Measurements from ENCODE around the gene GUSB. TPM values are rescaled to one million over a fixed set of nuclear protein-coding genes. Genes with fewer than 3 reads are reported as not detected.

Gene GUSB
- total and polyA plus RNA-seq, 9 of the 15 experiments (the other 6 are each of a cell fraction or from before 2014, with no cell fraction given): 22.7 to 102 (median 60.1) TPM

GRCh38 chr7:65980478-65981250 is 1.3 kb downstream of the GUSB start (continued):
- TF ChIP-seq KDM1A (IDR thresholded peaks at IDR 0.05) (peak in 1 of 2 experiments; percentile 29; a peak in 1 of 4 replicates), PTBP1 (IDR thresholded peaks at IDR 0.05; ENCODE audit: low read depth, low read length) (no peak), RBFOX2 (IDR thresholded peaks at IDR 0.05; ENCODE audit: low read depth, low read length) (no peak), LEF1 (IDR thresholded peaks at IDR 0.05) (peak; percentile 49; the same call in 1 of the 2 replicates), PRPF4 (IDR thresholded peaks at IDR 0.05; ENCODE audit: insufficient read depth, low read depth, low read length, poor library complexity, severe bottlenecking) (no peak), ZNF639 (CRISPR knock-in tag; conservative IDR thresholded peaks at IDR 0.05 in 1 of 2, IDR thresholded peaks at IDR 0.05 in 1 of 2) (no peak), PYGO2 (tag; IDR thresholded peaks at IDR 0.05) (no peak), ZNF75A (CRISPR knock-in tag; IDR thresholded peaks at IDR 0.05) (no peak), ZNF766 (CRISPR knock-in tag; conservative IDR thresholded peaks at IDR 0.05) (no peak), JUND (IDR thresholded peaks at IDR 0.05; ENCODE audit: borderline replicate concordance, low read depth, low read length) (peak; percentile 67), JUND (tag; IDR thresholded peaks at IDR 0.05; ENCODE audit: borderline replicate concordance, low read depth, low read length) (peak; percentile 21; the same call in 1 of the 3 replicates), CREM (IDR thresholded peaks at IDR 0.05; ENCODE audit: low read depth) (peak; percentile 90), NFRKB (IDR thresholded peaks at IDR 0.05; ENCODE audit: low read depth) (0 out of 2 replicates have a peak, but pooled peaks have one; percentile 25), TCF3 (CRISPR knock-in tag; IDR thresholded peaks at IDR 0.05) (no peak), NFIC (IDR thresholded peaks at IDR 0.05) (peak; percentile 67), ZEB2 (IDR thresholded peaks at IDR 0.05) (0 out of 2 replicates have a peak, but pooled peaks have one; percentile 16), MNT (conservative IDR thresholded peaks at IDR 0.05) (peak; percentile 18 to 28; a peak in 1 of 4 replicates), L3MBTL2 (IDR thresholded peaks at IDR 0.05) (0 out of 2 replicates have a peak, but pooled peaks have one; percentile 14)
- TF ChIP-seq, protein P1, sequence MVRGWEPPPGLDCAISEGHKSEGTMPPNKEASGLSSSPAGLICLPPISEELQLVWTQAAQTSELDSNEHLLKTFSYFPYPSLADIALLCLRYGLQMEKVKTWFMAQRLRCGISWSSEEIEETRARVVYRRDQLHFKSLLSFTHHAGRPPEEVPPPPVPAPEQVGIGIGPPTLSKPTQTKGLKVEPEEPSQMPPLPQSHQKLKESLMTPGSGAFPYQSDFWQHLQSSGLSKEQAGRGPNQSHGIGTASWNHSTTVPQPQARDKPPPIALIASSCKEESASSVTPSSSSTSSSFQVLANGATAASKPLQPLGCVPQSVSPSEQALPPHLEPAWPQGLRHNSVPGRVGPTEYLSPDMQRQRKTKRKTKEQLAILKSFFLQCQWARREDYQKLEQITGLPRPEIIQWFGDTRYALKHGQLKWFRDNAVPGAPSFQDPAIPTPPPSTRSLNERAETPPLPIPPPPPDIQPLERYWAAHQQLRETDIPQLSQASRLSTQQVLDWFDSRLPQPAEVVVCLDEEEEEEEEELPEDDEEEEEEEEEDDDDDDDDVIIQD (CRISPR knock-in tag; IDR thresholded peaks at IDR 0.05): no peak
- TF ChIP-seq, protein P2, sequence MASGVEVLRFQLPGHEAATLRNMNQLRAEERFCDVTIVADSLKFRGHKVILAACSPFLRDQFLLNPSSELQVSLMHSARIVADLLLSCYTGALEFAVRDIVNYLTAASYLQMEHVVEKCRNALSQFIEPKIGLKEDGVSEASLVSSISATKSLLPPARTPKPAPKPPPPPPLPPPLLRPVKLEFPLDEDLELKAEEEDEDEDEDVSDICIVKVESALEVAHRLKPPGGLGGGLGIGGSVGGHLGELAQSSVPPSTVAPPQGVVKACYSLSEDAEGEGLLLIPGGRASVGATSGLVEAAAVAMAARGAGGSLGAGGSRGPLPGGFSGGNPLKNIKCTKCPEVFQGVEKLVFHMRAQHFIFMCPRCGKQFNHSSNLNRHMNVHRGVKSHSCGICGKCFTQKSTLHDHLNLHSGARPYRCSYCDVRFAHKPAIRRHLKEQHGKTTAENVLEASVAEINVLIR (CRISPR knock-in tag; IDR thresholded peaks at IDR 0.05): no peak
- TF ChIP-seq, protein P3, sequence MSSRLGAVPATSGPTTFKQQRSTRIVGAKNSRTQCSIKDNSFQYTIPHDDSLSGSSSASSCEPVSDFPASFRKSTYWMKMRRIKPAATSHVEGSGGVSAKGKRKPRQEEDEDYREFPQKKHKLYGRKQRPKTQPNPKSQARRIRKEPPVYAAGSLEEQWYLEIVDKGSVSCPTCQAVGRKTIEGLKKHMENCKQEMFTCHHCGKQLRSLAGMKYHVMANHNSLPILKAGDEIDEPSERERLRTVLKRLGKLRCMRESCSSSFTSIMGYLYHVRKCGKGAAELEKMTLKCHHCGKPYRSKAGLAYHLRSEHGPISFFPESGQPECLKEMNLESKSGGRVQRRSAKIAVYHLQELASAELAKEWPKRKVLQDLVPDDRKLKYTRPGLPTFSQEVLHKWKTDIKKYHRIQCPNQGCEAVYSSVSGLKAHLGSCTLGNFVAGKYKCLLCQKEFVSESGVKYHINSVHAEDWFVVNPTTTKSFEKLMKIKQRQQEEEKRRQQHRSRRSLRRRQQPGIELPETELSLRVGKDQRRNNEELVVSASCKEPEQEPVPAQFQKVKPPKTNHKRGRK (tag; IDR thresholded peaks at IDR 0.05): no peak

Data from K562 (cell line).